ENCODE measurements around the gene LIPC. TPM values are rescaled to one million over a fixed set of nuclear protein-coding genes. Genes with fewer than 3 reads are reported as not detected.
A peak's percentile ranks its signal among the peaks of the same experiment; 100 is the strongest.

Gene LIPC
- total RNA-seq, 1 donor from 2014 or later = 9.2 TPM

DNA sequence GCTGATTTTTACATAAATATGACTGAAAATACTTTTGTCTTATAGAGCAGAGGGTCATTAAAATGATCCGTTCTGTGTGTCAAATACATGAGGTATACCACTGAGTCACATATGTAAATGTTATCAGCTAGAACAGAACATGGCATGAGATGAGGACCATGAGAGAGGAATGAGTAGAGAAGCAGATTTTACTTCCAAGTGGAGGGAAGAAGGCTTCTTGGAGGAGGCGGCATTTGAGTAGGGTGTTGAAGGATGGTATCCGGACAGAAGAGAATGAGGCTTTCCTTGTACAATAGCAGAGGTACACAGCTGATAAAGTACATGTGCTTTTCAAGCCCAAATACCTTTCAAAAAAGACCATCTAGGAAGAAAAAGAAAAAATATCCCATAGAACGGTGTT is 4.8 kb downstream of the LIPC start:
- no peak for DNase-seq (ENCODE audit: low read depth)

DNA sequence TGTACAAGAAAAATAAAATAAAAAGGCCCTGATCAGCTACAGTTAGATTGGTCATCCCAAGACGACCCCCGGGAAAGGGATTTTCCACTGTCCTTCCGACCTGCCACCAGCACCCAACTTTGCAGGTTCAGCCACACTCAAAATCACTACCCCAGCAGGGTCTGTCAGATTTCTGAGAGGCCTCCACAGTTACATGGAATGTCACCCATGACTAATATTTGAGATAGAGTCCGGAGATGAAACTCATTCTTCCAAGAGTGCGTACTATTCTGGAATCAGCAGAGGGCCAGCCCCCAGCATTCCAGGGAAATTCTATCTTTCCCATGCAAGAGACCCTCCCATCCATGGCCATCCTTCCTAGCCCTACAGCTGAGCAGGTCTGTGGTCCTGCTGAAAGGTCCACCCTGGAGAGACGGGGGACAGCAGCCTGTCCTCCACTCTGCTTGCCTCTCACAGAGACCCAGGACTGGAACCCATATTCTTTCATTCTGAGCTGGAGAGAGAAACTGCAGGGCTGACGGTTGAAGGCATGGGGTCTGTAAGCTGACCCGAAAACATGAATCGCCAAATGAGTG is 5.8 kb downstream of the LIPC start:
- no peak for DNase-seq (ENCODE audit: low read depth)

DNA sequence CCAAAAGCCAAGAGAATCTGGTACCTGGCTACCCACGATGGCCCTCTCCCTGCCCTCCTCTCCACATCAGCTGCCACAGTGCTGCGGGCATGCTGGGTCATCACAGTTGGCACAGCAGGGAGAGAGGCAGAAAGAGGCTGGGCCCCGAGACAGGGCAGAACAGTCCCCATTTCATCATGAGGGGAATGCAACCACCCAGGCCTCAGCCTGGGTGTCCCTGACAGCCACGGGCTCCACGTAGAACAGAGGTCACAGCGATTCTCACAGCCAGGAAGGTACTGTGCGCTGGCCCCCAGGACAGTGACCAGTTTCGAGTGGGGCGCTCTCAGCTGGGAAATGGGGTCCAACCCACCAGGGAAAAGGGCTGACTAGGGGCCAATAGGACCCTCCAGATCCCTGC is 6.3 kb downstream of the LIPC start:
- no peak for DNase-seq (ENCODE audit: low read depth)

DNA sequence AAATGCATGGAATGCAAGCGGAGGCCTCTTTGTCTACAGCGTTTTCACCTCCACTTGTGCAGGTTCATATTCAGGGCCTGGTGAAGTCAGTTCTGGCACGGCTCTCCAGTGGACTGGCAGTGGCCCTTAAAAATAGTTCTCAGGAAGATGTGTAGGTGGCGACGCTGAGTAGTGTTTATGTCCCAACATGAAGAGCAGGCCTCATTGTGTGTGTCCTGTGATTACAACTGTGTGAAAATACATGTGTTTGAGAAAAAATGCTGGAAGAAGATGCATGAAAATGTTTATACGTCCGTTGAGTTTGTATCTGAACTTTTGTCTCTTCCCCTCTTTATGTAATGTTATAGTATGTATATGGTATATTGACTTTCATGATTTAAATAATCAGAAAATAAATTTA is 7.2 kb downstream of the LIPC start:
- DNase-seq (ENCODE audit: low read depth) = peak; percentile 70

DNA sequence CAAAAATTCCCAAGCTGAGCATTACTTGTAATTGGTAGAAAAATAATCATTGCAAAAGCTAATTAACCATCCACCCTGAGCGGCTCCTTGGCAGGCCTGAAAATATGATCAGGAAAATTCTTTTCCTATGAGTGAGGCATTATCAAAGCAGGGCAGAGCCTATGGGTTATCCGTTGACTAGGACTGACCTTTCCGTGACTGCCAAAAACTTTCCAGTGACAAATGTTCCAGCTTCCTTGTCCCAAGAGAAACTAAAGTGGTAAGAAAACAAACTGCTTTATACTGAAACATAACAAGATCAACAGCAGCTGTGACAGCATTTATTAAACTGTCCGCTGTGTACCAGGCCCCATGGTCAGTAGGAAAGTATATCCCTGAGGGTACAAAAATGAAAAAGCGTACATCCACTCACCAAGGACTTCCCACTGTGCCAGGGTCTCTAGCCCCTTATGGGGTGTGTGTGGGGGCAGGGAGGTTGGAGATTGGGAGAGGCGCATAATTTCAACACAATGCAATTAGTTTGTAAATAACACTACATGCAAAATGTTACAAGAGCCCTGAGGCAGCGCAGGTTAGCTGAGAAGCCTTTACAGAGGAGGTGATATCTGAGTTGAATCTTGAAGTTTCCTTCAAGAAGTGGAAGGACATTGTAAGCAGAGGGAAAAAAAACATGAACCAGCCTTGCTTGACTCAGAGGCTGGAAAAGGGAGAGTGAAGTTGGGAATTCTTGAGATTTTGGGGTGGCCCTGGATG is 8.5 kb downstream of the LIPC start:
- DNase-seq (ENCODE audit: low read depth) = peak; percentile 95

DNA sequence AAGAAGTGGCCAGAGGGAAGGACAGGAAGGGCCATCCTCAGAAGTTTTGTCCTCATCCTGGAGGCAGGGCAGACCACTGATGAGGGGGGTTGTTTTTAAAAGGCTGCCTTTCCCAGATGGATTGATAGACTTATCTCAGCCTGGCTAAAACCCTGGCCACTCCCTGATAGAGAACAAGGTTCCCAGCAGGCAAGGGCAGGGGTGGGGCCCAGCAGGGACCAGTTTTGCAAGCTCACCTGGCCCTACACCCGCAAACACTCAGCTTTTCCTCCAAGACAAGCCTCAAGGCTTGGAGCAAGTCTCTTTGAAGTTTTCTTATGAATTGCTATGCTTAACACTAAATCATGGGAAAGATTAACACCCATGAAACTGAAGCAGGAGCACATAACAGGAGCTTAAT is 9.1 kb downstream of the LIPC start:
- DNase-seq (ENCODE audit: low read depth) = no peak

DNA sequence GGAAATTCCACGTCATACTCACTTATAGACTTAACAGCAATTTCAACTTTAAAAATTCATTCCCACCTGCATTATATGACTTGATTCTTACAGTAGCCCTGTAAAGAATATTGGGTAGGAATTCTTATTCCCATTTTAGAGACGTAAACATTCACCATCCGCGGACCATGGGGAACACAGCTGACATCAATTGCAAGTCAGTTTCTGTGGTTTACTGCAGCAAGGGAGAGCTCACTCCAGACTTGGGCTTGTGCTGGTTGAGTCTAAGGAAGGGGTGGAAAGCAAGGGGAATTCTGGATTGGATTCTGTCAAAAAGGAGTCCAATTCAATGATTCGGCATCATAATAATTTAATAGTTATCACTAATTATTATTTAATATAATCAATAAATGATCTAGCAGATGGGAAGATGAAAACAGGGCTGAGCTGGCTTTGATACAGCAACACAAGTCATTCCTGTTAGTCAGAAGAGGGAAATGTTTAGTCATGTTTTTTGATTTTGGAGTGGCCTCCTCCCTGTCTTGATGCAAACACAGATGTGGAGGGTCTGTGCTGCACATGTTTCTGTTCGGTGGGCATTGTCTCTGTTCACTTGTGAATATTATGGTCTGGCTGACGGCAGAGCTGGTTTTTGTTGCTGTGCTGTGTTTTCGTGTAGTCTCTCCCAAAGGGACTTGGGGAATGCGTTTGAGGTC is 9.7 kb downstream of the LIPC start:
- DNase-seq (ENCODE audit: low read depth) = peak; percentile 61

DNA sequence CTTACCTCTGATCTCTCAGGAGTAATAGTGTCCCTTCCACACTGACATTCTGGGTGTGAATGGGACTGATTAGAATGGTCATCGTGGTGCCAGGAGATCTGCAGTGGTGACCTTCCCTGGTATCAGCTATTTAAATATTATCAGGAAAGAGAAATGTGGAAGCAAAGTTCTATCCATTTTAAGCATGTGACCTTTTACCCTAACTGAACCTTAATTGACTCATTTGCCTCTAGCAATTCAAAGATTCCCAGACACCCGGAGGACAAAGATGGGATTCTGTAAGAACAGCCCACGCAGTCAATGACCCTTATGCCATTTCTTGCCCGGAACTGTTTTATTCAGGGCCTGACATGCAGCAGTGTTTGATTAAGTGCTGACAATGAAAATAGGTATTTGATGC is 10.3 kb downstream of the LIPC start:
- peak; percentile 66 for DNase-seq (ENCODE audit: low read depth)

DNA sequence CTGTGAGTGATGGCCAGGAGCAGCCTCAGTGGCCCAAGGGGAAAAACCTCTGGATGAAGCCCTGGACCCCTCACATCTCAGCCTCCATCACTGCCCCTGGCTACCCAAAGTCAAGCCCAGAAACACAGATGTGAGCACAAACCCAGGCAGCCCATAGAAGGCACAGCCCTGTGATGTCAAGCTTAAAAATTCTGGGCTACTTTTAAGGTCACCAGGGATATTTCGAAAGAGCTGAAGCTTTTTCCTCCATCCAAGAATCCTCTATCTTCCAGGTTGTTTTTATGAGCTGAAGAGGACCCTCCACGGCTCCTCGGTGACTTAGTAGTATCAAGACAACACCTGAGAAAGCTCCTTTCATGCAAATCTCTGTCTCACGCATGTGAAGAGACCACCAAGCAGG is 11.5 kb downstream of the LIPC start:
- DNase-seq (ENCODE audit: low read depth) = no peak

DNA sequence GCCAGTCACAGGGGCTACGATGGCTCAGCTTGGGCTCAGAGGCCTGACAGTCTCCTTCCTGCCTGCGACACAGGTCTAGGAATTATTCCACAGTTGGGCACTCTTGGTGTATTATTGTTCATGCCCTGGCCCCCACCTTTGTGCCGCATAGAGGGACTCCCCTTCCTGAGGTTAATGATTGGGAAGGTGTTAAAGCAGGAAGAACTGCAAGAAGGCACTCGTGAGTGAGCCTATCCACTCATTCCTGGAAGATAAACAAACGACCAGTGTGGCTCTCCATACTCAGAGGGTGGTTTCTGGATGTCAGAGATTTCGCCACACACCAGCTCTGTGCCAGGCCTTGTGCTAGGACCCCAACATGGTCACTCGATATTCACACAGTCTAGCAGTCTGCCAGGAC is 12.3 kb downstream of the LIPC start:
- peak; percentile 75 for DNase-seq (ENCODE audit: low read depth)

DNA sequence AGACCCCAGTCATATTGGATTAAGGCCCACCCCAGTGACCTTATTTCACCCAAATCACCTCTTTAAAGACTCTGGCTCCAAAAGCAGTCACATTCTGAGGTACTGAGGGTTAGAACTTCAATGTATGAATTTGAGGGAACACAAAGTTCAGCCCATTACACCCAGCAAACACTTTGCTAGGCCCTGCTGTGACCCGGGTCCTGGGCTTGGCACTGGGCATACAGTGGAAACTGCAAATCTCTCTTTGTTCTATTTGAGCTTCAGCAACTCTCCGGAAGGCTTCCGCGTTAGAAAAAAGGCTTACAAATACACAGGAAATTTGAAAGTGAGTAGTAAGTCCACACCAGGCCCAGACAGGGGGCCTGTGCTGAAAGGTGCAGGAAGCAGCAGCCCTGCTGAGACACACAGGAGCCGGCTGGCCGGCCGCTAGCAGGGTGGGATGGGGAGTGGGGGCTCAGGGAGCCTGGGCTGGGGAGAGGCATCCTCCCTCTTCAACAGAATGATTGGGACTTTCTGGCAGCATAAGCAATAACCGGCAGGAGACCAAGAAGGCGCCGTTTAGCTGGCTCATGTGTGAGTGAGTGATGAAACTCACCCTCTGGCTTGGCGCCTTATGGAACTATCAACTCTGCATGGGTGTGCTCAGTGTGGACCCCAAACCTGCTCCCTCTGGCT is 13.0 kb downstream of the LIPC start:
- DNase-seq (ENCODE audit: low read depth) = no peak

DNA sequence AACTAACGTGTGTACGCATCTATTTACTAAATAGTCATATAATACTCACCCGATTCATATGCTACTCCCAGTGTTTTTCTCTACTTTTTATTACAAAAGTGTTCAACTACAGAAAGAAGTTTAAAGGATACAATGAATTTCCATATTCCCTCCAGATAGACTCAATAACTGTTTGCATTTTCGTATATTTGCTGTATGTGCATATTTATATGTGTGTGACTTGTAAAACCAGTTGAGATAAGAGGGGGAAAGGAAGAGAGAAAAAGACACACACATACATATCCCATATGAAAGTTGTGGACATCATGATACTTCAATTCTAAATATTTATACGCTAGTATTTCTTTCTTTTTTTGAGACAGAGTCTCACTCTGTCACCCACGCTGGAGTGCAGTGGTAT is 14.1 kb downstream of the LIPC start:
- no peak for DNase-seq (ENCODE audit: low read depth)

DNA sequence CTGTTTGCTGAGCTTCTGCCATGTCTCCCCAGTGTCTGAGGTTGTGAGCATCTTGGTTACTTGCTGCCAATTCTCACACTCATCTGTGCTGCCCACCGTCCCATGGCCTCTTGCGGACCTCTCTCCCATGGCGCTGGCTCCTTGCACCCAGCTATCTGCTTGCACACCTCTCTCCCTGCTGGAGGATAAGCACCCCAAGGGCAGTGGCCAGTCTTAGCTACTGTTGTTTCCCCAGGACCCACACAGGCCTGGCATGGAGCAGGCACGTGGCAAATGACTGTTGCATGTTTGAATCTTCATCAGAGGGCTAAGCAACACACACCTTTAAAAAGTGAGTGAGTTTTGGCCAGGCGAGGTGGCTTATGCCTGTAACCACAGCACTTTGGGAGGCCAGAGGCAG is 14.7 kb downstream of the LIPC start:
- no peak for DNase-seq (ENCODE audit: low read depth)

DNA sequence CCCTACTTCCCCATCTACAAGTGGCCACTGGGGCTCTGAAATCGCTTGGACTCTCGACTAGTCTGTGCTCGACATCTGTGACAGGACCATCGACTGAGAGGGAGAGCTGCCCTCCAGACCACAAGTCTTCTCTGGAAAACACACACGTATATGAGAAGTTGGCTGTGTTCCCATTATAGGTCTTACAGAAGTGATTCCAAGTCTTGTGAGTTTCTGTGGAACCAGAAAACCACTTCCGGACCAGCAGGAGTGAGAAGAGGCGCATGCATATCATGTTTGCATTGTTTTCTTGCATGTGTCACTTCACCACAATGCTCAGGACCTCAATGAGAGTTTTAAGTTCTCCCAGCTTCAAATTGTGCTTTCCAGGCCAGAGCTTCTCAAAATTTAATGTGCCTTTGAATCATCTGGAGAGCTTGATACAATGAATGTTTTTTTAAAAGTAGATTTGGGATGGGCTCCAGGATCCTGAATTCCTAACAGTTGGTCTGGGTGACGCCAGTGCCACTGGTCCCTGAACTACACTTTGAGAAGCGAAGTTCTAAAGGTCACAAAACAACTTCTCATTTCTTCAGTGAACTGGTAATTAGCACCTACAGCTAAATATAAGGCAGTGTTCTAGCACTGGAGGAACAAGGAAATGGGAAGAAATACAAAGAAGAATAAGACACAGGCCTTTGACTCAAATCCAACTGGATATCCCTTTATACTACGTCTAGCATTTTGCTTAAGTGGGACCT is 15.7 kb downstream of the LIPC start:
- peak; percentile 87 for DNase-seq (ENCODE audit: low read depth)

DNA sequence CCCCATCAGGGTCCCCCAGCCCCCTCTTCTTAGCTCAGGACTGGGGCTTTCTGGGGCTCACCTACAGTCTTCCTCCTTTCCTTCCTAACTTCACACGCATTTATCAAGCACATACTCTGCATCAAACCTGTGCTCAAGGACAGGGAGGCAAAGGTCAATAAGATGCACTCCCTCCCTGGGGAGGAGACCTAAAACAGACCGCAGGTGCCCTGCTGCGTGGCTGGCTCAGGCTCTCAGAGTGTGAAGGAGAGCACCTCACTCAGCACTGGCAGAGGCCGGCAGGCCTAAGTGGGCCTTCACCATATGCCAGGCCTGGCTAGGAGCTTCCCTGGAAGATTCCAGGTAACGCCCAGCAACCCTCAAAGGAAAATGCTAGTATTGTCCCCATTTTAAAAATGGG is 16.5 kb downstream of the LIPC start:
- DNase-seq (ENCODE audit: low read depth) = no peak

DNA sequence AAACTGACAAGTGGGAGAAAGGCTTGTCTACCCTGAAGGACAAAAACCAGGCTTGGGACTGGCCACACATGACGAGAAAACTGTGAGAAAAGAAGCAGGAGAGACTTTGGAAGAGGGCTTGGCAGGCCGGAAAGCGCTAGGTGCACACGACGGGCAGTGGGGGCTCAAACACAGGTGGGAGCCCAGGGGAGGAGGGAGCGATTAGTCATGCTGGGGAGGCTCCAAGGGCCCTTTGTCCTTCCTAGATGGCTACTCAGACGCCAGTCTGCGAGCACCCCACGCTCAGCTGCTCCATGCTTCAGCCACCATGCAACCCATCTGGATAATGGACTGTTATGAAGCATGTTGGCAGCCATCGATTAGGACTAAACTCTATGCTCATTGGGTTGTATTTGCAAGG is 17.1 kb downstream of the LIPC start:
- no peak for DNase-seq (ENCODE audit: low read depth)

DNA sequence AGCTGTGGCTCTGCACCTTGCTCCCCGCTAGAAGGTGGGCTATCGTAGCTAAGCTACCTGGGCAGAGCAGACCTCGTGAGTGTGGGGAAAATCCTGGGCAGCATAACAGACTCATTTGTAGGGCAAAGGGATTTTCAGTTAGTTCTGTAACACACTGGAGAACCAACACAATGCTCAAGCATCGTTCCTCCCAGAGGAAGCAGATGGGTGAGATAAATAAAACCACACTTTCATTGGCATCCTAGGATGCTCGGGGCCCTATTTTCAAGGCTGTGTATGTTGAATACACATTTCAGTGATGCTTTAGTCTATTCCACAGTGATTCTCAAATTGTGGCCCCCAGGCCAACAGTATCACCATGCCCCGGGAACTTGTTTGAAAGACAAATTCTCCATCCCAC is 20.0 kb downstream of the LIPC start:
- DNase-seq (ENCODE audit: low read depth) = no peak

DNA sequence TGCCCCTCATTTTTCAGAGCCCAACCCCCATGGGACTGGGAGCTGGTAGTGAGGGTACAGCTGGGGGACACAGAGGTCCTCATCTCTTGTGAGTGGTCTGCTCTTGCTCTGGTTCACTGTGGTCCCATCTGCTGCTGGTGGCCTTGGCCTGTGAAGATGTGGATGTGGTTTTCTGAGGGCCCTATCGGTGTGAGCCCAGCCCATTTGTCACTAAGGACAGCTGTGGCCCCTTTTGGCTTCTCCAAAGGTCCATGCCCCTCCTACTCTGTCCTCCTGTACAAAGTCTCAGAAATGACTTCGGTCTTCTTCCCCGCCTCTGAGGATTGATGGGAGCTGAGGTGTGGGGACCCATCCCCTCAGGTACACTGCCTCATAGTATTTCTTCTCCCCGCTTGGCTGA is 21.0 kb downstream of the LIPC start:
- no peak for DNase-seq (ENCODE audit: low read depth)

DNA sequence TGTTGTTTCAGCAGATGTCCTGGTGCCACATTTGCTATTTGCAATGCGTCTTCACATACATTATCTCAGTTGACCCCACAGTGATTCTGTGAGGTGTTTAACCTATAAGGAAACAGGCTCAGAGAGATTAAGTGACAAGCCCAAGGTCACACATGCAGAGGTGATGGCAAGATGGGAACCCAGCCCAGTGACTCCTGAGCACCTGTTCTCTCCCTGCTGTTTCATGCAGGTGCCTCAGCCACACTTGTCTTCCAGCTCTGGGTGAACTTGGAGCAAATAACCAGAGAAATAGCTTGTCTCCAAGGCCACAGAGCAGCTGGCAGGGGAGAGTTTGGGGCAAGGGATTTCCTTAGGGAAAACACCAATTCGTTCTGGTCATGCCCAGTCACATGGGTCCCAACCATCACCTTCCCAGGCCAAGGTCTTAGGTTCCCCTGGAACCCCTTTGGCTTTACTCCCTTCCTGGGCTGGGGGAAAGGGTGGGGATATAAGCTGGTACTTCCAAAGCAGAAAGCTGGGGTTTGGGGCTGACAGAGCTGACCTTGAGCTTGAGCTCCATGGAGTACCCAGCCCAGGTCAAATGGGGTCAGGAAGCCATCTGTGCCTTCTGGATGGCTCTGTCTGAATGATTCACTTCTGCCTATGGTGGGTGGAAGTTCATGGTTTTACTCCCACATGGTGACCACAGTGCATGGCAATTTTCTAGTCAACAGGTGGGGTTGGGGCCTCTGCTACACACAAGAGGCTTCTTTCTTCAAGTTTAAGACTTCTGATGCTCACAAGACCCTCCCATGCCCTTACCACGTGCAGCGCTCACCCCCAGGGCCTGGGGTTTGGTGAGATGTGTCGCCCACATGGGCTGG is 22.4 kb downstream of the LIPC start:
- no peak for DNase-seq (ENCODE audit: low read depth)

DNA sequence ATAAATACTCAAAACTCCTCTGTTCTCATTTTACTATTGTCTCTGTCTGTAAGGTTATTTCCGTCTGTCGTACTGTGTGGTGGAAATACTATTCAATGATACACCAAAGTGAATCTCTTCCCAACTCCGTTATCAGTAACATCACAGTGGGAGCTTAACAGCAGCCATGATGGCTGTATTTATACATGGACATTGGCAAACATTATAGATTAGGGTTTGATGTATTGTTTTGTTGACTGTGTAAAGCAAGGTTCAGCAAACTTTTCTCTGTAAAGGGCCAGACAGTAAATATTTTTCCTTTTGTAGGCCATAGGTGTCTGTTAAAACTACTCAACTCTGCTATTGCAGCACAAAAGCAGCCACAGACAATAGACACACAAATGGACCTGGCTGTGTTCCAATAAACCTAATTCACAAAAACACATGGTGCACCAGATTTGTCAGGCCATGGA is 23.2 kb downstream of the LIPC start:
- DNase-seq (ENCODE audit: low read depth) = no peak

DNA sequence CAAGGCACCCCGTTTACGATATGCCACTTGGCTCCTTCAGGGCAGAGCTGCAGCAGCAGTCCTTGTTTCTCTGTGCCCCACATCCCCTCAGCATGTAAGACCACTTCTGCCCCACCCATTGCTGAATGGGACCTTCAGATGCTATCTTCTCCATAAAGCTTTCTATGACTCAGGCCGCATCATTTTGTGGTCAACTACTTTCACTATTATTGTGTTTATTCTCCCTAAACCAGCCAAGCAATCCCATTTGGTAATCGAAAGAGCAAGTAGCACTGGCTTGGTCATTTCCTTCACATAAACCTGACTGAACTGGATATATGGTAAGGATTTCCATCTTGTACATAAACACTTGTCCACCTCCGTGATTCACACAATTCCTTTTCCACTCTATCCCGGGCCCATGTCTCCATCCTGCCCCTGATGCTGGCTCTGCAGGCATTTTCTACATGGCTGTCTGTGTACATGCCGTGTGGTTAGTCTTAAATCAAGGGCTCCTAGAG is 25.7 kb downstream of the LIPC start:
- peak; percentile 79 for DNase-seq (ENCODE audit: low read depth)
